ENCODE measurements around the gene NUDT8.

DNA sequence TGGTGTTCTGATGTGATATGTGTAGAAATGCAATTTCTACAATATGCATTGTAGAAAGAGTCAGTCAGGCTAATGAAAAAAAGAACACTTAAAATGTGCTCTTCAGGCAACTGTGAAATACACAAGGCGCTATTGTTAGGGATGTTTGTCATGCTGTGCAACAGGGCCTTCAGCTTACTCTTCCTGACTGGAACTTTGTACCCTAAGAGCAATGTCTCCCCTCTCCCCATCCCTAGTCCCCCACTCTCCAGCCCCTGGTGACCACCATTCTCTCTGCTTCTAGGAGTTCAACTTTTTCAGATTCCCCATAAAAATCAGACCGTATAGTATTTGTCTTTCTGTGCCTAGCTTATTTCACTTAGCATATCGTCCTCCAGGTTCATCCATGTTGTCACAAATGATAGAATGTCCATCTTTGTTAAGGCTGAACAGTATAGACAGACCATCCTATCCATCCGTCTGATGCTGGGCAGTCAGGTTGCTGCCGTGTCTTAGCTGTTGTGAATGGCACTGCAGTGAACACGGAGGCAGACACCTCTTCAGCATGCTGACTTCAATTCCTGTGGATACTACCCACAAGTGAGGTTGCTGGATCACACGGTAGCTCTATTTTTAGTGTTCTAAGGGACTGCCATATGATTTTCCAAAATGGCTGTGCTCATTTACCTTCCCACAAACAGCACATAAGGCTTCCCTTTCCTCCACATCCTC lies 12.3 kb downstream of the NUDT8 start:
- TF ChIP-seq, protein P1, sequence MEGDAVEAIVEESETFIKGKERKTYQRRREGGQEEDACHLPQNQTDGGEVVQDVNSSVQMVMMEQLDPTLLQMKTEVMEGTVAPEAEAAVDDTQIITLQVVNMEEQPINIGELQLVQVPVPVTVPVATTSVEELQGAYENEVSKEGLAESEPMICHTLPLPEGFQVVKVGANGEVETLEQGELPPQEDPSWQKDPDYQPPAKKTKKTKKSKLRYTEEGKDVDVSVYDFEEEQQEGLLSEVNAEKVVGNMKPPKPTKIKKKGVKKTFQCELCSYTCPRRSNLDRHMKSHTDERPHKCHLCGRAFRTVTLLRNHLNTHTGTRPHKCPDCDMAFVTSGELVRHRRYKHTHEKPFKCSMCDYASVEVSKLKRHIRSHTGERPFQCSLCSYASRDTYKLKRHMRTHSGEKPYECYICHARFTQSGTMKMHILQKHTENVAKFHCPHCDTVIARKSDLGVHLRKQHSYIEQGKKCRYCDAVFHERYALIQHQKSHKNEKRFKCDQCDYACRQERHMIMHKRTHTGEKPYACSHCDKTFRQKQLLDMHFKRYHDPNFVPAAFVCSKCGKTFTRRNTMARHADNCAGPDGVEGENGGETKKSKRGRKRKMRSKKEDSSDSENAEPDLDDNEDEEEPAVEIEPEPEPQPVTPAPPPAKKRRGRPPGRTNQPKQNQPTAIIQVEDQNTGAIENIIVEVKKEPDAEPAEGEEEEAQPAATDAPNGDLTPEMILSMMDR (IDR thresholded peaks at IDR 0.05), result no peak
- TF ChIP-seq SIN3A (IDR thresholded peaks at IDR 0.05; ENCODE audit: borderline replicate concordance, insufficient read depth, low read depth, low read length), result no peak
